NCI-H187 treated with DMSO at 0.1 percent for 48 hours (cell line): ENCODE measurements around the gene PRKAB2.
"Not testable (repeated sequence)": the region's sequence is repeated elsewhere in the genome, so short reads cannot be mapped to it uniquely, and the experiment has no call there.

Experiments
- DNase-seq: peaks from one replicate; lab custom pipeline; 2025; lab: John Stamatoyannopoulos, UW

Gene PRKAB2

DNA sequence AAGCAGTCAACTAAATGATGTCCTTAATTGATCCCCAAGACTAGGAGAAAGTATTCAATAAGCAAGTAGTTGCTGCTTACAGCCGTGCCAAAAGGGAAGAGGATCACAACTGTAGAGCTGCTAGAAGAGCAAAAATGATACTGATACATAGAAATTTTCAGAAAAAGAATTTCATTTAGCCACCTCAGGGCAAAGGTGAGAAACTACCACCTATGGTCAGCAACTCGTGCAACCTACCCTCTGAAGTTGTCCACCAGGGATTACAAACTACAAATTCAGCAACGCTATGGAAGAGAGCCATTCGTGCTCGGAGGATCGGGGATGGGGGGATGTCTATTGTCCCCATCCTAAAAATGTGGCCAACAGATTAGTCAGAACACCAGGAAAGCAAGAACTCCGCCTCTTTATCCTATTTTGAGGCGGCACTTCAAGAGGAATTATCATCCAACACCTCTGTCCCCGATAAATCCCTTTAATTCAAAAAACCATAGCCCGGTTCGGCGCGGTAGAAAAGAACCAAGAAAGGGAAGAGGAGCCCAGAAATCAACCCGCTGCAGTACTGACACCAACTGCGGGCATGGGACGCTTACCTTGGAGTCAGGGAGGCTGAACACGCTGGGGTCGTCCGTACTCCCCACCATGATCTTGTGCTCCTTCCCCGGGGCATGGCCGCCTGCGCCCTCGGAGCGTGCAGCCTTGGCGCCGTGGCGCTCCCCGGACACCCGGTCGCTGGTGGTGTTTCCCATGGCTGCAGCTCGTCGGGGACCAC, 687 bp downstream of the PRKAB2 start:
- DNase-seq, result no peak

DNA sequence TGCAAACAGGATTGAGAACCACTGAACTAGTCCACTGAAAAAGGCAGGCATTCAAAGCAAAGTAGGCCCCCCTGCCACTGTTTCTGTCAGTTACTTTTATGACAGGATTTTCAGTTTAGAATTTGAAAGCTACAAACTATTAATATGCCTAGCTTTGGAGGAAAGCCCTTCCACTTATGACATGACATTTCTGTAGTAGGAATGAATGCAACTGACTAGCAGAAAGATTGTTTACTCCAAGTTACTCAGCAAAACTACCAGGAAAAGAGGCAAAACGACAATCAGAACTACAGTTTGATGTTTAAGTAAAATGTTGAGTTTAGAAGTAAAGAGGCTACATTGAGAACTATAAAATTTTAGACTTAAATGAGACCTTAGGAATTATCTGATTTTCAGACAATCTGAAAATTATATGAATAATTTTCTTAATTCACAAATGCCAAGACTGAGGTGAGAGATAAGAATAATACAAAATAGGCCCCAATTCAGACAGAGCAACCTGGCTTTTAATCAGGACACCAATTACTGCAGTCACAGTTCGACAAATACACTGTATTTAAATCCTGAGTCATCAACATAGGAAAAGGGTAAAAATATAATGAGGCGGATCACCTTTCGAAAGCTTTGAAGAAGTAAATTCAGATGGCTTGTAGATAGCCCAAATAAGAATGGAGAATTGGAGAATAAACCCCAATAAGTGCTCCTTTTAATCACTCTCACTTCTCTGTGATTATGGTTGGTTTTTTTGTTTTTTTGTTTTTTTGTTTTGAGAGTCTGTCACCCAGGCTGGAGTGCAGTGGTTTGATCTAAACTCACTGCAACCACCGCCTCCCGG, 2.2 kb downstream of the PRKAB2 start:
- no peak for DNase-seq

DNA sequence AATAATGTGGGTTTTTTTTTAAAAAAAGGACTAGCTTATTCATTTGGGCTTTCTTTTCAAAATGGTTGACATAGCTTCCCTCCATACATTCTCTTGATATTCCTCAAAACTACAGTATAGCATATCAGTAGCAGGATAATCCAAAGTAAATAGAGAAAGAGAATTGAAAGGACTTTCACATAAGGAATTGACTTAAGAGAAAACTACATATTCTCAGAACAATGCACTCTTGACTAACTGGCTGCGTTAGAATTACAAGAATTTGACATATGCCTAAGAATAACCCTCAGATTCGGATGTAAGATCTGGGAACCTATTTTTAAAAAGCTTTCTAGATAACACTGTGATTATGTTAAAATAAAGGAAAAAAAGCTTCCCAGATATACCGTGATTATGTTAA, 3.1 kb downstream of the PRKAB2 start:
- DNase-seq, result no peak

DNA sequence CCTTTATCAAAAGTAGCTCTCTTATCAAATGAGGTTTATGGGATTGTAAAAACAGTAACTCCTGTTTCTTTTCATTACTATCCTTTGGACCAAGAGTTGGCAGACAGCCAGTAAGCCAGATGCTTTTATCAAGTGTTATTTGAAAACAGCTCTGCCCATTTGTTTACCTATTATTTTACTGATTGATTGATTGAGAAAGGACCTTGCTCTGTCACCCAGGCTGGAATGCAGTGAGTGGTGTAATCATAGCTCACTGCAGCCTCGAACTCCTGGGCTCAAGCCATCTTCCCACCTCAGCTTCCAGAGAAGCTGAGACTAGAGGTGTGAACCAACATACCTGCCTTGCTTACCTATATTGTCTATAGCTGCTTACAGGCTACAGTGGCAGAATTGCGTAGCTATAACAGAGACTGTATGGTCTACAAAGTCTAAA, 3.6 kb downstream of the PRKAB2 start:
- DNase-seq, result no peak

DNA sequence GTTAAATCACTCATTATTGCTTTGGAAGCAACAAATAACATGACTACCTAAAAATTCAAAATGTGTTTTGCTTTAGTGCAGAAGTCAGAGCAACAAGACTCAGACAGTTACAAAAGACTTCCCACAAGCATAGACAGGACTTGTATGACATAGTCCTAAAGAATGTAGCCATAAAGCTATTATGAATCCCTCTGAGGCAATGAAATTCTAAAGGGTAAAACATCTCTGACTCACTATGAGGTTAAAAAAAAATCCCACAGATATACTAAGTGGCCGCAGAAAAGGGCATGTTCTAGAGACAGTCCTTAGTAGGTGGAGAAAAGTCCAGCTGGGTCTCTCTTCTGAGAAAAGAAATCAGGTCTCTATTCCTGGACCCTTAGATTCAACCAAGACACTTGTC, 4.9 kb downstream of the PRKAB2 start:
- no peak for DNase-seq

DNA sequence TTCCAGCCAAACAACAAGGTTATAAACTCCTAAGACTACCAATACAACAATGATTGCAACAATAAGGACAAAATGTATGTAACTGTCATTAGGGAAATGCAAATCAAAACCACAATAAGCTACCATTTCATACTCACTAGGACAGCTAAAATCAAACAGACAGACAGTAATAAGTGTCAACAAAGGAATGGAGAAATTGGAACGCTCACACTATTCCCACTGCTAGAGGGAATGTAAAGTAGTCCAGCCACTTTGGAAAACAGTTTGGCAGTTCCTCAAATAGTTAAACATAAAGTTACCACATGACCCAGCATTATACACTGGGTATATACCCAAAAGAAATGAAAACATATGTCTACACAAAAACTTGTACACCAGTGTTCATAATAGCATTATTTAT, 9.3 kb downstream of the PRKAB2 start:
- no peak for DNase-seq

DNA sequence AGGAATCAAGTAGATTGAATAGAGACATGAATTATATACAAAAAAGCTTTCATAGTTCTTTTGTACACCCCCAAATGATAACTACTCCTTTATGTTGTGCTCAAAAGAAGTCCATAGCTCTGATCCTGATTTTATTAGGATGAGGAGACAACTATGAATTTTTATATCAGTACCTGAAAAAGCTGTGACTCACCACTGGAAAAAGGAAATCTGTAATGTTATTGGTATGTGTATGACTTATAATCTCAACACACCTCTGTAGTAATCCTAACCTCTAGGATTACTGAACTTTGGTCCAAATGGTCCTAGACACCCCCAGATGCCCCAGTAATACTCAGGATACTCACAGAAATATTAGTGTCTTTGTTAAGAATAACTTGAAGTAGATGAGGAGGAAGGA, 10.2 kb downstream of the PRKAB2 start:
- DNase-seq, result no peak

DNA sequence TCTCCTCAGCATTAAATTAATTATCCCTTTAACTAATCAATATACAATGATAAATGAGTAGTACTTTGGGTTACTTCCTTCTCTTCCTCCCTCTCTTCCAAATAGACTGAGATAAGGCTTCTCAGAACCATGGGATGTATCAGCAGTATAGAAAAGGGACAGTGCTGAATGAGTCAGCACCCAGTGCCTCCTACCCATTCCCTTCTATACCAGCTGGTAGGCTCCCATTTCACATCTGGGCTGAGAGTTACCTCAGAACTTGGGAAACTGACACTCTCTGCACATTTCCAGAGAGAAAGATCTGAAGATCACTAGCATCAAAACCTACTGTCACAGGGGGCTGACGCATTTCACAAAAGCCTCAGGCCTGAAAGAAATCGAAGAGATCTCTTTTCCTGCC, 15.2 kb downstream of the PRKAB2 start:
- not testable (repeated sequence) for DNase-seq

DNA sequence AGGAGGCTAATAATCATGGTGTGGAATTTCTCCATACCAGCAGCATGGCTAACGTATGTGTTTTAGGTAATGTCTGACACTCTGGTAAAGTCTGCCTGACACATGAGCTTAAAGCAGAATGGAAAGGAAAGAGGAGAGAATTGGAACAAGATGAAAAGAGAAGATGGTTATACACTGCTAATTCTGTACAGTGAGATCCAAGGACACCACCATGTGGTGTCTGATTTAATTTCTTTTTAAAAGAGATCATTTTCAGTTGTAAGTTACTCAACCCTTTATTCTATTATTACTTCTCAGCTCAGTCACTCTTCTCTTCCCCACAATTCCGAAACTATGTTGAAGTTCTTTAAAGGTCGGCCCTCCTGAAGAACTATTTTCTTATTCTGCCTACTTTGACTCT, 15.6 kb downstream of the PRKAB2 start:
- no peak for DNase-seq

DNA sequence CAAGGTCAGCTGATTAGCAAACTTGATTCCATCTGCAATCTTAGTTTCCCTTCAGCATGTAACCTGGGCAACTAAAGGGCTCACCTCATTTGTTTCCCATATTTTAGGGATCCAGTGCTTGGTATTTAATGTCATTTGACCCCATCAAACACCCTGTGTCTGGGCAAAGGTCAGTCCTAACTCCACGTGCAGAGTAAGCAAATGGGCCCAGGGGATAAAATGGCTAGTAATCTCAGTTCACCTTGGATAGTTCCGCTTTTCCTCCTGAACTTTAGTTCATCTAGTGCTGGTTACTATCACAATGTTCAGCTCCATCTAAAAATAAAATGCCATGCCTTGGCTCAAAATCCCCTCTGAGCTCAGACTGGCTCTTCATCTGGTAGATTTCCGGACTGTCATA, 19.5 kb downstream of the PRKAB2 start:
- no peak for DNase-seq

DNA sequence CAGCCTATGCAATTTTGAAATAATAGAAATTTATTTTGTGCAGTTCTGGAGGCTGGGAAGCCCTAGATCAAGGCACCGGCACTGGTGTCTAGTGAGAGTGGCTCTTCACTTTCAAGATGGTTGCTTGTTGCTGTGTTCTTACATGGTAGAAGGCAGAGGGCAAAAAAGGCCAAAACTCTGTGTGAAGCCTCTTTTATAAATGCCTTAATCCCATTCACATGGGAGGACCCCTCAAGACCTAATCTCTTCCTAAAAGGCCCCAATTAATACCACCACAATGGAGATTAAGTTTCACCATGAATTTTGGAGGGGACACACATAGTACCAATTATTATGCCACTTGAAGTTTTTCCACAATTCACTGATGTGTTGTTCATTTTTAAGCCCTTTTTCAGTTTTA, 21.0 kb downstream of the PRKAB2 start:
- DNase-seq, result no peak

DNA sequence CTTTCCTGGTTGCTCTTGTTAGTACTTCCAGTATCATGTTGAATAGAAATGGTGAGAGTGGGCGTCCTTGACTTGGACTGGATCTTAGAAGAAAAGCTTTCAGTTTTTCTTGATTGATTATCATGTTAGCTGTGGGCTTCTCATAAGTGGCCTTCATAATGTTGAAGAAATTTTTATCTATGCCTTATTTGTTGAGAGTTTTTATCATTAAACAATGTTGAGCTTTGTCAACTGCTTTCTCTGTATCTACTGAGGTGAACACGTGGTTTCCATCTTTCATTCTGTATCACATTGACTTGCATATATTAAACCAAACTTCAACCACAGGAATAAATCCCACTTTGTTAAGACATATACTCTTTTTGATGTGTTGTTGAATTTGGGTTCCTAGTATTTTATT, 29.4 kb downstream of the PRKAB2 start:
- DNase-seq, result no peak

DNA sequence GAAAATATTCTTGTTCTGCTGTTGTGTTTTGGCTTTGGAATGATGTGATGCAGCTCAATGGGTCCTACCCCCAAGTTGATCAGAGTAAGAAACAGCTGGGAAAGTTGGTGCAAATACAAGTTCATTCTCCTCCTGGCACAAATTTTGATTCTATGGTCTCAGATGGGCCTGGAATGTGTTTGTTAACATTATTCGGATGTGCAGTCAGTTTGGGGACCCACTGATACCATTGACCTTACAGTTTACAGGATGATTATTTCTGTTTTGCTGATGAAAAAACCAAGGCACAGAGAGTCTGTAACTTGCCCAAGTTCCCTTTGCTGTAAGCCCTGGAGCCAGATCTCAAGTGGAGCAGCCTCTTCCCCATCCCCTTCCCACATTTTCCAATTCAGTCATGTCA, 41.5 kb downstream of the PRKAB2 start:
- not testable (repeated sequence) for DNase-seq

DNA sequence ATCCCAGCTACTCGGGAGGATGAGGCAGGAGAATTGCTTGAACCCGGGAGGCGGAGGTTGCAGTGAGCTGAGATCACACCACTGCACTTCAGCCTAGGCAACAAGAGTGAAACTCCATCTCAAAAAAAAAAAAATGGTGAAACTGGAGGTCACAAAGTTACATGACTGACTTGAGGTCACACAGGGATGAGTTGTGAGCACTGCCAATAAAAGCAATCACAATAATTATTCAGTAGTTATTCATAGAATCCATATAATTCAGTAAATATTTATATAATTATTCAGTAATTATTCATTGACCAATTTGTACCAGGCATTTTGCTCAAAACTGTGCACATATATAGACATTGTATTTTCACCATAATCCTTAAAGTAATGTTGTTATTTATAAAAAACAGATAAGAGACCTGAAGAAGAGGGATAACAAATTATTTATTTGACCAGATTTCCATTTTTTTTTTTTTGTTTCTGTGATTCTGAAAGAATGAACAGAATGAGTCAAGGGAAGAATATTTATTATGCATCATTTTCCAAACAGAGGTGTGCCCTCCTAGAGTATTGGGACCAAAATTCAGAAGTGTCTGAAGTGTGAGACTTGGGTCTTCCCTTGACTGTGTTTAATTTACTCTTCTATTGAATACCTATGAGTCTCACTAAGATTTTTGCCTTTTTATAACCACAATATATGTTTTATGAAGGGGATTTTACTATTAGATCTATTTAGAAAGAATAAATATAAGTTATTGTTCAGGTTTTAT, 43.0 kb downstream of the PRKAB2 start:
- DNase-seq, result no peak

DNA sequence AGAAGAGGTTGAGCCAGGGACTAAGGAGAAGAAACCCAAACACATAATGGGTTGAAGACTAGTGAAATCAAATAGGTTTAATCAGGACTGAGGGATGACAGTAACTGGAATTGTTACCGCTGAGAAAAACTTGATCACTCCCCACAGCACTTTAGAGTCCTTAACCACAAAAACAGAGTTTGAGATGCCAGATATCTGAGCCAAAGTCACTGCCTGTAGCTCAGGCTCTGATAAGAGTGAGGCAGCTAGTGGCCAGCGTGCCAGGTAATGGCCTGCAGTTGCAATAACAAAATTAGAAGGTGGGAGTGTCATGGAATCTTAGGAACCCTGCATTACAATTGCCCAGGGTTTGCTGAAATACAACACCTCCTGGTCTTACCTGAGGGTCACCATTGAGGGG, 48.0 kb downstream of the PRKAB2 start:
- DNase-seq, result no peak

DNA sequence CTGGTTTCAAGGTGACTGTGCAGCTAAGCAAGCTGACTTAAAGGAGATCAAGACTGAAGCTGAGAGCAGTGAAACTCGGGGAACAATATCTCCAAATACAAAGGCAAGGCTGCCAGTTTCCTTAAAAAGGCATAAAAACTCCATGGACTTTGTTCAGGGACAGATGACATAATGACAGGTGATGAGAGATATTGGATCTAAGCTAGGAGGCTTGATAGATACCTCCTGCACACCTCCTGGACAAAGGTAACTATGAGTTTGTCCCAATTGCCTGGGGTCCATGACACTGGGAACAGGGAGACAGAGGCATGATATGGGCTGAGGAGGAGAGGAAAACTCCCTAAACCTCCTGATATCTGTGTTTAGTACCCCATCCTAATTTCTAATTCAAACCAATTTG, 55.2 kb downstream of the PRKAB2 start:
- no peak for DNase-seq

DNA sequence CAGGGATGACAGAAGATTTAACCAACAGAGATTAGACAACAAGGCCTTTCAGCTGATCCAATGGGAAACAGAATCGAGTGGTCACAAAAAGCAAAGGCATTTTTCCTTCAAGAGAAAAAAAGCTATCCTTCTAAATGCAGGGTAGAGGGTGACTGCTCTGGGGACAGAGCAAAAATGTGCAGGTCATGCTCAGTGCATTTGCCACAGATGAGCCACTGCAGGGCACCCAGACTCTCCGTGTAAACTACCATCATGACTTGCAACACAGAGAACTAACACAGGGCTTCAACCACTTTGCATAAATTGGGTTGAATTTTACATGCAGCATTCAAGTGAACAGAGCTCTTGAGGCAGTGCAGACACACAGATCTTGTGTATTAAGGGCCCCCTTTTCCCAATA, 56.8 kb downstream of the PRKAB2 start:
- DNase-seq, result no peak

DNA sequence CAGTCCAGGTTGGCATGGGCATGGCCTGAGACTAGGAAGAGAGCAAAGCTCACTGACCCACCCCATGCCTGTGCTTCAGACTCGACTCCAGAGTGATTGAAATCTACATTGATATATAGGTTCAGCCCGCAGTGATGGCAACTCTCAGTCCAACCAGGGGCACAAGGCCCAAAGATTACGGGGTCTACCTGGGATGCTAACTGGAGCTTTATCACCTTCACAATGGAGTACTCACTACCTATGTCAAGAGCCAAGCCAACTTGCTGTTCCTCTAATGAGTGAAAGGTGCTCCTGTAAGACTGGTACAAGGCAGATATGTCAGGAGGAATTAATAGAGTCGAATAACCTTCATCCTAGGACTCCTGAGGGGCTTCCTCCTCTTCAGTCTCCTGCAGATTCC, 57.2 kb downstream of the PRKAB2 start:
- DNase-seq, result not testable (repeated sequence)

DNA sequence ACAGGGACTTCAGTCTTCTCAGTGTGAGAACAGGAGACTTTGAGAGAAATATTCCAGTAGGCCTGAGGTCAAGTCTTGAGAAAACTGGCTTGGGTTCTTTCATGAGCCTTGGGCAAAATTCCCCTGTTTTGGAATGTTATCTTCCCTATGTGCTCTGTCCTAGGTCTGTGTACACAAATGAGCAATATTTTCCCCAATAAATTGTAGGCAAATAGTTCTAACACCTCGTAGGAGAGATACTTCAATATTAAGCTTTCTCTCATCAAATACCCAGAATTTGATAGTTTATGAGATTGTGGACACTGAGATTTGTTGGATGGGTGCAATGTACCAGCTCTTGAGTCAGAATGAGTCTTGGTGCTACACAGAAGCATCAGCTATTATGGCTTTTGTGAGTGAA, 57.9 kb downstream of the PRKAB2 start:
- not testable (repeated sequence) for DNase-seq

DNA sequence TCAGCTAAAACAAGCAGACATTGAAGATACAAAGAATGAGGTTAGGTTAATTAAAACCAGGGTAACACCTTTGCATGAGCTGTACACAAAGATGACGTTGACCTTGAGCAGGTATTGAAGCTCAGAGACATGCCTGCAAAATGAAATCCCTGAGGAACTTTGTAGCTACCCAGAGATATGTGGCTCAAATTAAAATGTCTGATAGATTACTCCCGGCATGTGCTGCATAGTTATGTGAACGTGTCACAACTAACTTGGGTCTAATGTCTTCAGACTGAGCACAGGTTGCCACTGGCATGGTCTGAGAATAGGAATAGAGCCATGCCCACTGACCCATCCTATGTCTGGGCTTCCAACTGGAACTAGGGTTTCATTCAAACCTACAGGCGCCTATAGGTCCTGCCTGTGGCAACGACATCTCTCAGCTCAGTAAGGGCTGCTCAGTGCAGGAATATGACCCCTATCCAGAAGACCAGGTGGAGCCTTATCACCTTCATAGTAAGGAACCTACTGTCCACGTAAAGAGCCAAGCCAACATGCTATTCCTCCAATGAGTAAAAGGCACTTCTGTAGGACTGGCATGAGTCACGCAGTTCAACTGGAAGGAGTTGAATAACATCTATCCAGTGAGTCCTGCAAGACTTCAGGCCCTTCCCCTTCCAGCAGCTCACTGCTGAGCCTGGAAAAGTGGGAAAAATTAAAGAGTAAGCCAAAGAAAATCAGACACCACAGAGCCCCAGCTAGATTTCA, 60.7 kb downstream of the PRKAB2 start:
- no peak for DNase-seq

DNA sequence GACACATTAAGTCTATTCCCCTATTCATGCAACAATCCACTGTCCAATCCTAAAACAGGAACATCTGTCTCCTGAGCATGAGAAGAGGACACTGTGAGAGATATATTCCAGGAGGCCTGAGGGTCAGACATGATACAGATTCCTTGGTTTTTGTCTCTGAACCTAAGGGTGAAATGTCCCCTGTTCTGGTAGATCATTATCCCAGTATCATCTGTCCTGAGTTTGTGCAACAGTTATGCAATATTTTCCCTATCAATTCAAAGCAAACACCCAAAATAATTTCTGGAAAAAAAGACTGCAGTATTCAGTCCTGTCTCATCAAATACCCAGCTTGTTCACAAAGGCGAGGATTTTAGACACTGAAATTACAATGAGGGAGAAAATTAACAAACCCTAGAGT, 61.4 kb downstream of the PRKAB2 start:
- no peak for DNase-seq

DNA sequence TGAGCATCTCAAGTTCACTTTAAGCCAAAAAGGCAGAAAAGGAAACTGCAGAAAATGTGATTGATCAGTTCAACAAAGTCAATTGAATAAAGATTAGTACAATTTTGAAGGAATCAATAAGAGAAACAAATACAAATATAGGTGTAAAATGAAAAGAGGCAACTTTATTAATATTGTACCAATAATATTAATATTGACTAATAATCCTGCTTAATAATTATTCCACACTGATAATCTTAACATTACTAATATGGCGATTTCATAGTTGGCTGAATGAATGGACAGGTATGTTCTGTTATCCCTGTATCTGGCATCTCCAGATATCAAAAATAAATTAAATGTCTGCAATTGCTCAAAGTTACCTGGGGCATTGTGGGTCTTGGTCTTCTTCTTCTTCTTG, 61.8 kb downstream of the PRKAB2 start:
- no peak for DNase-seq
